ENCODE results near the gene TNFAIP8.

The TNFAIP8 gene

GRCh38 chr5:119374901-119375300 lies 19.1 kb downstream of the TNFAIP8 start:
- H3K4me3 ChIP-seq (ENCODE audit: low read length), result no peak overlapping the region
- H3K79me2 ChIP-seq (ENCODE audit: low read length), result peaks cover 97% of the 10 kb centered on the region
- H3K9ac ChIP-seq (ENCODE audit: low read length), result no peak overlapping the region
- peaks cover 23% of the 10 kb centered on the region for H3K4me1 ChIP-seq (ENCODE audit: low read length)
- H3K4me2 ChIP-seq (ENCODE audit: low read length), result no peak overlapping the region
- H3K36me3 ChIP-seq (replicated peaks; ENCODE audit: low read depth, low read length), result peaks cover 13% of the 10 kb centered on the region
- H3K27ac ChIP-seq (ENCODE audit: low read length), result no peak overlapping the region
- TF ChIP-seq, protein P1, sequence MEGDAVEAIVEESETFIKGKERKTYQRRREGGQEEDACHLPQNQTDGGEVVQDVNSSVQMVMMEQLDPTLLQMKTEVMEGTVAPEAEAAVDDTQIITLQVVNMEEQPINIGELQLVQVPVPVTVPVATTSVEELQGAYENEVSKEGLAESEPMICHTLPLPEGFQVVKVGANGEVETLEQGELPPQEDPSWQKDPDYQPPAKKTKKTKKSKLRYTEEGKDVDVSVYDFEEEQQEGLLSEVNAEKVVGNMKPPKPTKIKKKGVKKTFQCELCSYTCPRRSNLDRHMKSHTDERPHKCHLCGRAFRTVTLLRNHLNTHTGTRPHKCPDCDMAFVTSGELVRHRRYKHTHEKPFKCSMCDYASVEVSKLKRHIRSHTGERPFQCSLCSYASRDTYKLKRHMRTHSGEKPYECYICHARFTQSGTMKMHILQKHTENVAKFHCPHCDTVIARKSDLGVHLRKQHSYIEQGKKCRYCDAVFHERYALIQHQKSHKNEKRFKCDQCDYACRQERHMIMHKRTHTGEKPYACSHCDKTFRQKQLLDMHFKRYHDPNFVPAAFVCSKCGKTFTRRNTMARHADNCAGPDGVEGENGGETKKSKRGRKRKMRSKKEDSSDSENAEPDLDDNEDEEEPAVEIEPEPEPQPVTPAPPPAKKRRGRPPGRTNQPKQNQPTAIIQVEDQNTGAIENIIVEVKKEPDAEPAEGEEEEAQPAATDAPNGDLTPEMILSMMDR (IDR thresholded peaks at IDR 0.05; ENCODE audit: low read depth, low read length), result no peak
- H2AFZ ChIP-seq (ENCODE audit: low read depth, low read length), result no peak overlapping the region
- H3K27me3 ChIP-seq (ENCODE audit: low read depth, low read length), result no peaks in the 10 kb centered on the region
- H3K9me3 ChIP-seq (ENCODE audit: insufficient read depth, low read length), result no peaks in the 10 kb centered on the region
- peaks cover 80% of the 10 kb centered on the region for H4K20me1 ChIP-seq (ENCODE audit: insufficient read depth, low read length)

DNA sequence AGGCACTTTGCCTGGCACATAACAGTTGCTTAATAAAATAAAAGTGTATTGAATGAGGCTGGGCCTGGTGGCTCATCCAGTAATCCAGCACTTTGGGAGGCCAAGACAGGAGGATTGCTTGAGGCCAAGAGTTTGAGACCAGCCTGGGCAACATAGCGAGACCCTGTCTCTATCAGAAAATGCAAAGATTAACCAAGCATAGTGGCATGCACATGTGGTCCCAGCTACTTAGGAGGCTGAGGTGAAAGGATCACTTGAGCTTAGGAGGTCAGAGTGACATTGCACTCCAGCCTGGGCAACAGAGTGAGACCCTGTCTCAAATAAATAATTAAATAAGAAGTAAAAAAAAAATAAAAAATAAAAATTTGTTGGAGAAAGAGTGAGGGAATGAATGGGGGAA lies 21.2 kb downstream of the TNFAIP8 start:
- TF ChIP-seq EZH2phosphoT487 (IDR thresholded peaks at IDR 0.05; ENCODE audit: low read depth), result no peak
- TF ChIP-seq, protein P1 (IDR thresholded peaks at IDR 0.05; ENCODE audit: low read depth, low read length), result no peak
- Histone ChIP-seq H3K27me3 (ENCODE audit: low read depth, low read length) (no peaks in the 10 kb centered on the region), H4K20me1 (ENCODE audit: insufficient read depth, low read length) (peaks cover 79% of the 10 kb centered on the region)

DNA sequence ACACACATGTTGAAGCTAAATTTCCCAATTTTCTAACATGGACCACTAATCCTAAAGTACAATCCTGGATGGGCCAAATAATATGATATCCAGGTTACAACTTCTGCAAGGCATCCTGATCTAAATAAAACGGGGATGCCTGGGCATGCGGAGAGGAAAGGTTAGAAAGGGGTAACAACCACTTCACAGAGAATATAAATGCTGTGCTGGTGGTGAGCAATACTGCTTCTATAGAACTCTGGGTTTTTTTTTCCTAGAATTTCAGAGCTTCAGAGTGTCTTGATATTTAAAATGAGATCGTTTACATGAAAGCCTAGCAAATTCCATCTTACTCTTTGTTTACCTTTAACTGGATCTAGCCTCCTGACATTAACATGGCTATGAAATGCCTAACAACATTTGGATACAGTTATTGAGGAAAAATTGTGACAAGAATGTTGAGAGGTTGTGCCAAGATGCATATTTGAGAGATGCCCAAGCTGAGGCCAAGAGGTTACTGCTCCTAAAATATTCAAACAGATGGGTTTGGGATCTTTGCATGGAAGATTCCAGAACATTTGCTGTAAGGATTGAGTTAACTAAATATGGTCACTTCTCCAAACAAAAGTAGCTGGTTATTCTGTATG lies 22.4 kb downstream of the TNFAIP8 start:
- no peak overlapping the region for H2AFZ ChIP-seq (ENCODE audit: low read depth, low read length)
- no peaks in the 10 kb centered on the region for H3K9me3 ChIP-seq (ENCODE audit: insufficient read depth, low read length)
- H4K20me1 ChIP-seq (ENCODE audit: insufficient read depth, low read length), result peaks cover 82% of the 10 kb centered on the region
- H3K27me3 ChIP-seq (ENCODE audit: low read depth, low read length), result no peaks in the 10 kb centered on the region
- TF ChIP-seq EZH2phosphoT487 (IDR thresholded peaks at IDR 0.05; ENCODE audit: low read depth), result no peak
- TF ChIP-seq, protein P1 (IDR thresholded peaks at IDR 0.05; ENCODE audit: low read depth, low read length), result no peak
- no peak overlapping the region for H3K4me3 ChIP-seq (ENCODE audit: low read length)
- H3K27ac ChIP-seq (ENCODE audit: low read length), result no peak overlapping the region
- H3K4me2 ChIP-seq (ENCODE audit: low read length), result no peak overlapping the region
- H3K4me1 ChIP-seq (ENCODE audit: low read length), result peaks cover 23% of the 10 kb centered on the region
- H3K36me3 ChIP-seq (replicated peaks; ENCODE audit: low read depth, low read length), result peaks cover 5% of the 10 kb centered on the region
- H3K9ac ChIP-seq (ENCODE audit: low read length), result no peak overlapping the region
- peaks cover 97% of the 10 kb centered on the region for H3K79me2 ChIP-seq (ENCODE audit: low read length)

More for the DNA sequence above, 21.2 kb downstream of the TNFAIP8 start:
- Histone ChIP-seq H3K9ac (ENCODE audit: low read length) (no peak overlapping the region), H3K36me3 (replicated peaks; ENCODE audit: low read depth, low read length) (peaks cover 3% of the 10 kb centered on the region), H3K79me2 (ENCODE audit: low read length) (peaks cover 97% of the 10 kb centered on the region), H2AFZ (ENCODE audit: low read depth, low read length) (no peak overlapping the region), H3K4me2 (ENCODE audit: low read length) (no peak overlapping the region), H3K4me1 (ENCODE audit: low read length) (peaks cover 24% of the 10 kb centered on the region), H3K9me3 (ENCODE audit: insufficient read depth, low read length) (no peaks in the 10 kb centered on the region), H3K4me3 (ENCODE audit: low read length) (no peak overlapping the region), H3K27ac (ENCODE audit: low read length) (no peak overlapping the region)

- Histone ChIP-seq H3K4me3 (ENCODE audit: low read length) (no peak overlapping the region), H3K27me3 (ENCODE audit: low read depth, low read length) (no peaks in the 10 kb centered on the region), H4K20me1 (ENCODE audit: insufficient read depth, low read length) (peaks cover 83% of the 10 kb centered on the region), H3K4me1 (ENCODE audit: low read length) (peaks cover 24% of the 10 kb centered on the region), H3K36me3 (replicated peaks; ENCODE audit: low read depth, low read length) (peaks cover 5% of the 10 kb centered on the region), H3K9me3 (ENCODE audit: insufficient read depth, low read length) (no peaks in the 10 kb centered on the region), H3K9ac (ENCODE audit: low read length) (no peak overlapping the region), H2AFZ (ENCODE audit: low read depth, low read length) (no peak overlapping the region), H3K79me2 (ENCODE audit: low read length) (peaks cover 97% of the 10 kb centered on the region), H3K27ac (ENCODE audit: low read length) (no peak overlapping the region), H3K4me2 (ENCODE audit: low read length) (no peak overlapping the region)
- TF ChIP-seq, protein P1 (IDR thresholded peaks at IDR 0.05; ENCODE audit: low read depth, low read length), result no peak
- no peak for TF ChIP-seq EZH2phosphoT487 (IDR thresholded peaks at IDR 0.05; ENCODE audit: low read depth)
Measured at GRCh38 chr5:119379096-119379495, 23.3 kb downstream of the TNFAIP8 start.

All from OCI-LY3 (cell line).